AG09319 (cell line): ENCODE data around the gene LCOR.

Experiments used
- DNase-seq: peaks from one replicate; pipeline ENCODE4 v3.0.0-alpha.2; 2010; ENCODE audit warnings: low read depth; ENCODE audit errors: extremely low read depth
- TF ChIP-seq, protein P1 (sequence below): IDR thresholded peaks from 2 replicates; pipeline ENCODE4 v1.5.1; 2011; ENCODE audit warnings: low read depth, mild to moderate bottlenecking, inconsistent platforms, low read length, moderate library complexity

LCOR gene

DNA sequence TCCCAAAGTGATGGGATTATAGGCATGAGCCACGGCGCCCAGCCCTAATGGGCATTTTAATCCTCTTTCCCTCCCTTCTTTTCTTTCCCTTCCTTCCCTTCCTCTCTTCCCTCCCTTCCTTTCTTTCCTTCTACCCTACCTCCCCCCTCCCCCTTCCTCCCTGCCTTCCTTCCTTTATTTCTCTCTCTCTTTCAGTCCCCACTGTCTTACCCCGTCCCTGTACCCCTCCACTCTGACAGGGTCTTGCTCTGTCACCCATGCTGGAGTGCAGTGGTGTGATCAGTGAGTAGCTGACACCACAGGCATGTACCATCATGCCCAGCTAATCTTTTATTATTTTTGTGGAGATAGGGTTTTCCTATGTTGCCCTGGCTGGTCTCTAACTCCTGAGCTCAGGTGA is 24.2 kb downstream of the LCOR start:
- TF ChIP-seq, protein P1, sequence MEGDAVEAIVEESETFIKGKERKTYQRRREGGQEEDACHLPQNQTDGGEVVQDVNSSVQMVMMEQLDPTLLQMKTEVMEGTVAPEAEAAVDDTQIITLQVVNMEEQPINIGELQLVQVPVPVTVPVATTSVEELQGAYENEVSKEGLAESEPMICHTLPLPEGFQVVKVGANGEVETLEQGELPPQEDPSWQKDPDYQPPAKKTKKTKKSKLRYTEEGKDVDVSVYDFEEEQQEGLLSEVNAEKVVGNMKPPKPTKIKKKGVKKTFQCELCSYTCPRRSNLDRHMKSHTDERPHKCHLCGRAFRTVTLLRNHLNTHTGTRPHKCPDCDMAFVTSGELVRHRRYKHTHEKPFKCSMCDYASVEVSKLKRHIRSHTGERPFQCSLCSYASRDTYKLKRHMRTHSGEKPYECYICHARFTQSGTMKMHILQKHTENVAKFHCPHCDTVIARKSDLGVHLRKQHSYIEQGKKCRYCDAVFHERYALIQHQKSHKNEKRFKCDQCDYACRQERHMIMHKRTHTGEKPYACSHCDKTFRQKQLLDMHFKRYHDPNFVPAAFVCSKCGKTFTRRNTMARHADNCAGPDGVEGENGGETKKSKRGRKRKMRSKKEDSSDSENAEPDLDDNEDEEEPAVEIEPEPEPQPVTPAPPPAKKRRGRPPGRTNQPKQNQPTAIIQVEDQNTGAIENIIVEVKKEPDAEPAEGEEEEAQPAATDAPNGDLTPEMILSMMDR, result no peak
- no peak for DNase-seq

DNA sequence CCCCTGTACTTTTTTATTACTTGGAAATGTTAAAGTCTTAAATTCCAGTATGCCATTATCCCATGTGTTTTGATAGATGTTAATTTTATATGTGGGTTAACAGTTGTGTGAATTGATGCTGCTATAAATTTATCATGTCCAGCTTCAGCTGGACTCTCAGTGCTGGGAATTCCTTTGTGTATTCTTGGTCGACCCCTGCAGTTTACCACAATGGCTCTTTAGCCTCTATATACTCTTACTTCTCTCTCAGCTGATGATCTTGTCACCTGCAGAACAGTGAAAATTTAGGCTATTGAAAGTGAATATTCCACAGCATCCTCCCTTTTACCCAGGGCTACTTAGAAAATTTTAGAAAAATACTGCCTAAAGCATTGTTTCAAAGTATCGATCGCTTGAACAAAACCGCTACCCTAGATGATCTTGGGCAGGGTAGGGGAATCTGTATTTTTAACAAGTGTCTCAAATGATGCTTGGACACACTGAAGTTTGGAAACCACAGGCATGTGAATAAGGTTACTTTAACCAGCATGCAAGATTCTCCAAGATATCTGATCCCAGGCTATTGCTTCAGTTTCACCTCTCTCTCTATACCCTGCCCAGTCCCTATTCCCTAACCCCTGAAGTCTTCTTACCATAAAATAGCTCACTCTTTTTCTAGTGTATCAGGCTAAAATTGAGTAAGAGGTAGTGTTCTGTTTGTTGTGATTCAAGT is 25.4 kb downstream of the LCOR start:
- DNase-seq, result no peak
- TF ChIP-seq, protein P1, result no peak

DNA sequence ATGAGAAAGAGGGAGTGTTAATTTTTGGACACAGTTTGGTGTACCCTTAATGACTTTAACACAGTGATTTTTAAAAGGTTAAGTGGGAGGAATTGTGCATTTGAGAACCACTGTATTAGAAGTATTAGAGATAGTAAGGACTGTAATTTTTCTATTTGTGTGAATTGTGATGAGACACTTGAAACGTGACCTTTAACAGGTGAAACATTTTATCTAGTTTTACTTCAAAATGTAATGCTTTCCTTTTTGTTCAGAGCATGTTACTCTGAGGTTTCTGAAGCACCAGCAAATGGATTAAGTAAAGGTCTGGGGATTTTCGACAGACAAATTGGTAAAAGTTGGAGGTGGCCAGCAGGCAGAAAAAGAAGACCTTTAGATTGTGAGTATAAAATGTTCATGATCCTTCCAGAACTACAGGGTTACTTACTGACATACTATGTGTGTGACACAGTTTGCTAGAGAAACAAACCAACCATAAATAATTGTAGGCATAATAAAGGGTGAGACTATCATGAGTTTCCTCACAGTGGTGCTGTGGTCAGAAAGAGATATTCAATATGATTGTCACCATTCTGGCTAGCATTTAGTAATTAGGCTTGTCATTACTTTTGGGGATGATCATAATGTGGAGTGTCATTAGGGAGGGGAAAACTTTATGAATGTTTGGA is 26.1 kb downstream of the LCOR start:
- no peak for DNase-seq
- TF ChIP-seq, protein P1, result no peak

DNA sequence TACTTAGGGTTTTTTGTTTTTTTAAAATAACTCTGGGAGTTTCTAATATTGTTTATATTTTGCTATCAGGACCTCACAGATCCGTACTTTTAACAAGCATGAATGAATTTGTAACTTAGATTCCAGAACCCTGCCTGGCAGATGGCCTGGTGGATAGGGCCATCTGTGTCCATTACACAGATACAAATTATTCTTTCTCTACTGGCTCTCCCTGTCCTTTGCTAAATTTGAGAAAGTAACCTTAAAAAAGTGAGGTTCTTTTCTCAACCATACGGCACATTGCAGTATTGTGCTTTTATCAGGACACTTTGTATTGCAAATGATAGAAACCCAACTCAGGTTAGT is 26.6 kb downstream of the LCOR start:
- no peak for DNase-seq
- TF ChIP-seq, protein P1, result no peak

DNA sequence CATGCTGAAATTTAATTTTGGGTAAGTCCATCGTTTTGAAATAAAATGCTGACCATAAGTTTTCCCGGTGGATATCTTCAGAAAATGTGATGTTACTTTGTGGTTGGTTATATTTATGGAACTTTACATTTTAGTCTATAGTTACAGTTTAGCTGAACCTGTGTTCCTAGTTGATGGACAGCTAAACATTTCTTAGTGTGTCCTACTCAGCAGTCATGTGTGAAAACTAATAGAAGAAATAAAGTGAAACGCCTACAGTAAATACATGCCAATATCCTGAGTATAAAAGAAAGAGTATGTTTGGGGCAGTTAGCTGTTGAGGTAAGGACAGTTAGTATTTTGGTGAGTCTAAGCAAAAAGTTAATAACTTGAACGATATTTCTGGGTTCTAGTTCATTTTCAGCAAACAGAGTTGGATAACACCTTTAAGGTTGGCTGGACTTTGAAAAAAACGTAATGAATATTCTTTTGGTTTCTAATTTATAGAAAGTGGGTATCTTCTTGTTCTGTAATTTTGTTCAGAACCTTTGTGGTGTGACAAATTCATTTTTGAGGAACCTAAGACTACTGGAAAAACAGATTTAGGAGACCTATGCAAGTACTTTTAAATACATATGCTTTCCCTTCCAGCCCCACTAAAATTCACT is 28.7 kb downstream of the LCOR start:
- no peak for DNase-seq
- TF ChIP-seq, protein P1, result no peak

DNA sequence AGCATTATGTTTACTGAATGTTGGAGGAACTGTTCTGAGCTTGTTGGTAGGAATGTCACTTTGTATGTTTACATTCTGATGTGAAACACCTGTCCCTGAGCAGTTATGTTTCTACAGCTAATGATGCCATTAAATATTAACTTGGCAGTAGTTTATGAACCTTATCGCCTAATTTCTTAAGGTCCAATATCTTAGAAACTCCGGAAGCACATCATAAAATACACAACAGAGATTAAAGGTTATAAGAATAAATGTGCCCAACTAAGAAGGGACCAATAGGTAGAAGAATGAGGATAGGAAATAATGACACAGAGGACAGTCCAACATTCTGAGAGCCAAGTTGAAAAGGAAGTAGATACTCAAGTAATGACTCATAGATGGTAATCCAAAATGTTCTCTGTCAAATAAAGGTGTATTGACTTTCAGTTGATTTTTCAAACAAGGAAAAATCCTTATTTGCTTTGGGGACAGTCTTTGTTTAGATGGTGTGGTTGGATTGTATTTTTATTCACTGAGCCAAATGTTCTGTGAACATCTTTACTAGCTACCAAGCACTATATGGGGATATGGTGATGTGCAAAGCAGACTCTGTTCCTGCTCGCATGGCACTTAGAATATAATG is 31.9 kb downstream of the LCOR start:
- TF ChIP-seq, protein P1, result no peak
- DNase-seq, result no peak

DNA sequence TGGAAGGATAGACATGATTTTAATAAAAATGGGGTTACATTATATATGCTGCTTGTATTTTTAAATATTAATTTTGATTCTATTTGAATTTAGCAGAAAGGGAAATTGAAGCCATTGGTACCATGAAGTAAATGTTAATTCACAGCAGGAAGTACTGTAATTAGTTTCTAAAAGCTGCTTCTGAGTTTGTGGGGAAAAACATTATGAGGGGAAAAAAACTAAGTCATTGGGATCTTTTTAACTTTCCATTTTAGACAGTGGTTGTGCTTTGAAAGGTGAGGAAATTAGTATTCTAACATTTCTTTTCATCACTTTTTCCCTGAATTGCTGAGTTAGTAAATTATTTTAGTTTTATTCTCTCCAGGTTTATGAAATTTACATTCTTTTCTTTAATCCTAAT is 41.0 kb downstream of the LCOR start:
- no peak for DNase-seq
- TF ChIP-seq, protein P1, result no peak
